ENCODE measurements around the gene MYO15A.

GRCh38 chr17:18203308-18203707 is 94.8 kb downstream of the MYO15A start:
- no peak for TF ChIP-seq CTCF (IDR thresholded peaks at IDR 0.05)
- TF ChIP-seq POLR2A (IDR thresholded peaks at IDR 0.05): no peak
- no peak for TF ChIP-seq POLR2AphosphoS5 (IDR thresholded peaks at IDR 0.05)
- TF ChIP-seq EP300 (IDR thresholded peaks at IDR 0.05): no peak

All from stomach (tissue), 4 donors.